SK-N-SH (cell line): ENCODE data around the gene PECR.

ENCODE experiments used
- CTCF ChIP-seq: fragments of 200-600 bp; sonication (generic); IDR thresholded peaks from 2 replicates; pipeline ENCODE4 v1.6.1; 2017; ENCODE audit warnings: antibody characterized with exemption, mild to moderate bottlenecking, moderate library complexity
- USF1 ChIP-seq: IDR thresholded peaks from 2 replicates; pipeline ENCODE4 v1.4.0; 2012; ENCODE audit warnings: low read depth, borderline replicate concordance

- peak; percentile 71 for TF ChIP-seq CTCF
- TF ChIP-seq USF1, result no peak
Measured at GRCh38 chr2:216109962-216110614, 28.5 kb upstream of the PECR start.
